Heart left ventricle (tissue), 16 donors: ENCODE measurements around the gene BID. TPM values are rescaled to one million over a fixed set of nuclear protein-coding genes. Genes with fewer than 3 reads are reported as not detected.

Source experiments
- ATAC-seq, 4 donors: fragments of 200-7000 bp; cut with Tn5 transposase; one replicate each; pipeline ENCODE4 v1.9.1; 2020 to 2022; ENCODE audit warnings: moderate library complexity in 4 of 4, mild to moderate bottlenecking in 3 of 4, moderate number of reproducible peaks in 1 of 4
- DNase-seq, 5 donors: peaks; one replicate each; pipeline ENCODE4 v3.0.0-alpha.2; 2020
- H3K27ac ChIP-seq, 12 donors: fragments of 200-600 bp; sonication (generic) in 4 of 12; one replicate each; pipeline versions ENCODE4 v1.5.0 to v1.8.0; 2016 to 2022; ENCODE audit warnings: mild to moderate bottlenecking in 2 of 12
- H3K27me3 ChIP-seq, 9 donors: fragments of 200-600 bp; sonication (generic) in 2 of 9; one replicate each; pipeline versions ENCODE4 v1.5.1 to v1.8.0; 2016 to 2022; ENCODE audit warnings: mild to moderate bottlenecking in 3 of 9
- H3K36me3 ChIP-seq, 9 donors: fragments of 200-600 bp; sonication (generic) in 2 of 9; one replicate each; pipeline versions ENCODE4 v1.5.0 to v1.8.0; 2018 to 2022; ENCODE audit warnings: mild to moderate bottlenecking in 2 of 9
- H3K4me1 ChIP-seq, 12 donors: fragments of 200-600 bp; sonication (generic) in 4 of 12; one replicate each; pipeline versions ENCODE4 v1.5.0 to v1.8.0; 2016 to 2022; ENCODE audit warnings: mild to moderate bottlenecking in 3 of 12
- H3K4me3 ChIP-seq, 12 donors: fragments of 200-600 bp; sonication (generic) in 4 of 12; one replicate each; pipeline versions ENCODE4 v1.5.0 to v1.8.0; 2017 to 2022; ENCODE audit warnings: mild to moderate bottlenecking in 9 of 12, moderate library complexity in 4 of 12
- H3K9me3 ChIP-seq, 12 donors: fragments of 200-600 bp; sonication (generic) in 4 of 12; one replicate each; pipeline versions ENCODE4 v1.5.0 to v1.8.0; 2016 to 2022; ENCODE audit warnings: mild to moderate bottlenecking in 1 of 12
- POLR2A ChIP-seq, 2 donors: fragments of 450-650 bp; IDR thresholded peaks; one replicate each; pipeline ENCODE4 v1.6.1; 2017; ENCODE audit warnings: antibody characterized with exemption in 2 of 2, mild to moderate bottlenecking in 2 of 2, moderate library complexity in 2 of 2
- WGBS, 4 donors: extraction: QIAGEN DNeasy Blood & Tissue Kit in 2 of 4; methylation state at CpG; one replicate each; pipeline versions ENCODE4 v1.1.5 to v1.1.7; 2013 to 2018; 5-methylcytosine and 5-hydroxymethylcytosine counted together
- intact Hi-C, 10 donors: fragments of 100-400 bp; cut with DNase I; formaldehyde crosslinking; loops; one replicate each; pipeline versions ENCODE4 v1.11.1 to v1.14.2; 2022
- polyA plus RNA-seq, 2 donors: library from polyadenylated mRNA; stranded (reverse); fragments of 200-250 nt; gene quantifications; one replicate each; pipeline ENCODE4 v1.2.3, GENCODE V29; 2013
- total RNA-seq, 9 donors: library from RNA; depleted of rRNA in 2 of 9; stranded (reverse); fragments of >200 nt in 2 of 9; fragmentation: NEBNext Ultra II Directional in 3 of 9; extraction: Animal tissue kit (Norgen Biotek cat#: 25700) in 3 of 9; gene quantifications; one replicate each; pipeline versions ENCODE4 v1.1.0 to v1.2.4, GENCODE V29; 2016 to 2023
- TF ChIP-seq, protein P1 (sequence below), 12 donors: fragments of 200-600 bp; sonication (generic) in 4 of 12; IDR thresholded peaks; one replicate each; pipeline versions ENCODE4 v1.5.0 to v1.8.0; 2018 to 2022; ENCODE audit warnings: antibody characterized with exemption in 12 of 12, mild to moderate bottlenecking in 5 of 12
- donor health status: ischemic (EF 13 %, LVEDD 7.1; RV severe dilation, severe dysfunction).
- donor health status: healthy with polysubstance abuse.
- donor health status: DM: no; HTN: yes; CAD: no.
- donor health status: DM: no; HTN: no; CAD: no.
- donor health status: ischemic (EF 25% LVEDD 6.9; RV normal size, moderate dysfunction).
- donor health status: ischemic (EF 25% LVEDD 5.7; RV mildly dilated, moderate dysfunction).
- donor health status: healthy.
- donor health status: DM: yes; HTN: yes; CAD: no.
- donor health status: ischemic (EF 35%, LVEDD 5.7; RV mildly dilated, moderate dysfunction).
- donor health status: nonischemic (EF 11% LVEDD 7.7; RV severe dilation, severe dysfunction).
- donor health status: DM: yes; HTN: yes; CAD: no.
- donor health status: PGD.
- donor health status: ischemic (EF 29% LVEDD 5.4; RV normal size, mild dysfunction).
- donor health status: nonischemic (EF 23%, LVEDD 6.1; RV moderate dilation, normal function).

BID gene
- total and polyA plus RNA-seq, 11 donors, result 7.8 to 59.2 (median 20.9) TPM

DNA sequence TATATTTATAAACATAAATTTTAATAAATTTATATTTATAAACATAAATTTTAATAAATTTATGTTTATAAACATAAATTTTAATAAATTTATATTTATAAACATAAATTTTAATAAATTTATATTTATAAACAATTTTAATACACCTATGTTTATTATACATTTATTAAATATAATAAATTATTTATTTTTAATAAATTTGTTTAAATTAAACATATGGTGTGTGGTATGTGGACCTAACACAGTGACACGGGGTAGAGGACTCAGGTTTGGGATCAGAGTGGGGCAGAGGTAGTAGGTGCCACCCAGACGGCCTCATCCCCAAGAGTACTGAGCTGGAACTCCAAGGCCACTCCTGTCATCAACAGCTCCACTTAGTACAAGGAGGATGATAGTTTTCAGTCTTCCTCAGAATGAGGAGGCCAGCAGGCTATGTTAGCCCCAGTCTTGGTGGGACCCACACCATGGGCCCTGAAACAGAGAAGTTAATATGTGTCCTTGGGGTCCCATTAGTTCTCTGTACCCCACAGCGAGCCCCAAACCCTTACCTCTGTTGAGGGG is 46.7 kb upstream of the BID start:
- no peak overlapping the region for H3K4me3 ChIP-seq
- TF ChIP-seq, protein P1, sequence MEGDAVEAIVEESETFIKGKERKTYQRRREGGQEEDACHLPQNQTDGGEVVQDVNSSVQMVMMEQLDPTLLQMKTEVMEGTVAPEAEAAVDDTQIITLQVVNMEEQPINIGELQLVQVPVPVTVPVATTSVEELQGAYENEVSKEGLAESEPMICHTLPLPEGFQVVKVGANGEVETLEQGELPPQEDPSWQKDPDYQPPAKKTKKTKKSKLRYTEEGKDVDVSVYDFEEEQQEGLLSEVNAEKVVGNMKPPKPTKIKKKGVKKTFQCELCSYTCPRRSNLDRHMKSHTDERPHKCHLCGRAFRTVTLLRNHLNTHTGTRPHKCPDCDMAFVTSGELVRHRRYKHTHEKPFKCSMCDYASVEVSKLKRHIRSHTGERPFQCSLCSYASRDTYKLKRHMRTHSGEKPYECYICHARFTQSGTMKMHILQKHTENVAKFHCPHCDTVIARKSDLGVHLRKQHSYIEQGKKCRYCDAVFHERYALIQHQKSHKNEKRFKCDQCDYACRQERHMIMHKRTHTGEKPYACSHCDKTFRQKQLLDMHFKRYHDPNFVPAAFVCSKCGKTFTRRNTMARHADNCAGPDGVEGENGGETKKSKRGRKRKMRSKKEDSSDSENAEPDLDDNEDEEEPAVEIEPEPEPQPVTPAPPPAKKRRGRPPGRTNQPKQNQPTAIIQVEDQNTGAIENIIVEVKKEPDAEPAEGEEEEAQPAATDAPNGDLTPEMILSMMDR (IDR thresholded peaks at IDR 0.05), result no peak
- no peak for TF ChIP-seq POLR2A (IDR thresholded peaks at IDR 0.05)
- H3K27me3 ChIP-seq, result no peaks in the 10 kb centered on the region
- WGBS, 4 donors, result 92 to 94% (median 93%) methylated on average over 3 of the region's 3 CpGs
- no peak overlapping the region for H3K27ac ChIP-seq
- peaks cover 0 to 70% (median 60%) of the 10 kb centered on the region in 9 donors for H3K36me3 ChIP-seq
- no peaks in the 10 kb centered on the region for H3K9me3 ChIP-seq
- DNase-seq (no peak), ATAC-seq (no peak)
- intact Hi-C loops, result no loop called here
- H3K4me1 ChIP-seq, result peaks cover 0 to 11% (median 0%) of the 10 kb centered on the region in 12 donors

DNA sequence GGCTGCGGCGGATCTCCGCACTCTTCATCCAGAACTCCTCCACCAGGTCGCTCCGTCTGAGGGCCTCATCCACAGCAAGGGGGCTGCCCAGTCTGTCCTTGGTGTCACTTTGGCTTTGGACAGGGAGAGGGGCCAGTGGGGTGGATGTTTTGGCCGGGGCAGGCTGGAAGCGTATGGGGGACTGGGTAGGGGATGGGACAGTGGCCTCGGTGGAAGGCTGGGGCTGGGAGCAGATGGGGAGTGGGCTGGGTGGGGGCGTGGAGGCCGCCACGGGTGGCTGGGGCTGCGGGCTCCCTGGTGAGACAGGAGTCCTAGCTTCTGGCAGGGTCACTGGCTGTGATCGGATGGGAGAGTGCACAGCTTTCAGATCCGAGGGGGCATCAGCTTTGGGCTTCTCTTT is 44.4 kb upstream of the BID start:
- Histone ChIP-seq H3K4me3 (no peak overlapping the region), H3K4me1 (no peaks in the 10 kb centered on the region), H3K36me3 (peaks cover 0 to 87% (median 75%) of the 10 kb centered on the region in 9 donors), H3K9me3 (no peaks in the 10 kb centered on the region), H3K27me3 (no peaks in the 10 kb centered on the region), H3K27ac (no peak overlapping the region)
- TF ChIP-seq POLR2A (IDR thresholded peaks at IDR 0.05), result no peak
- TF ChIP-seq, protein P1 (IDR thresholded peaks at IDR 0.05), result no peak
- intact Hi-C loops, result no loop called here
- WGBS, 4 donors, result 91 to 95% (median 92%) methylated on average over 14 of the region's 14 CpGs
- ATAC-seq (peak in 1 of 4 donors; percentile 5), DNase-seq (no peak)

DNA sequence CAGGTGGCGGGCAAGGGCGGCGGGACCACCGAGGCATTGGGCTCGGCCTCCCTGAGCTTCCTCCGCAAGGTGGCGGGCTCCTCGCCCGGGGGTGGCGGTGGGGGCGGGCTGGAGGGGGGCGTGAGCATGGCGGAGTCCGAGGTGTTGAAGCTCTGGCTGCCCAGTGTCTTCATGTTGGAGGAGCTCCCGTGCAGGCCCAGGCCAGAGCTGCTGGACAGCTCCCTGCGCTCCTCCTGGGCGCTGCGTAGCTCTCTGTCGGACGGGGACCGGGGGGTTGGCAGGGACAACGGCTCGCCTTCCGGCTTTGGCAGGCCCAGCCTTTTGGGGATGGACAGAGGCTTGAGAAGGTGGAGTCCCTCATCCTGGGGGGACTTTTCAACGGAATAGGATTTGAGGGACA is 43.9 kb upstream of the BID start:
- Histone ChIP-seq H3K4me3 (no peak overlapping the region), H3K27ac (no peak overlapping the region), H3K9me3 (no peaks in the 10 kb centered on the region), H3K27me3 (no peaks in the 10 kb centered on the region), H3K4me1 (no peaks in the 10 kb centered on the region), H3K36me3 (peaks cover 0 to 89% (median 79%) of the 10 kb centered on the region in 9 donors)
- peak in 2 of 4 donors; percentile 7 to 32 for ATAC-seq
- no peak for DNase-seq
- WGBS, 4 donors, result 71 to 92% (median 86%) methylated on average over 15 to 25 of the region's 25 CpGs
- no peak for TF ChIP-seq POLR2A (IDR thresholded peaks at IDR 0.05)
- TF ChIP-seq, protein P1 (IDR thresholded peaks at IDR 0.05), result no peak
- intact Hi-C loops, result no loop called here

DNA sequence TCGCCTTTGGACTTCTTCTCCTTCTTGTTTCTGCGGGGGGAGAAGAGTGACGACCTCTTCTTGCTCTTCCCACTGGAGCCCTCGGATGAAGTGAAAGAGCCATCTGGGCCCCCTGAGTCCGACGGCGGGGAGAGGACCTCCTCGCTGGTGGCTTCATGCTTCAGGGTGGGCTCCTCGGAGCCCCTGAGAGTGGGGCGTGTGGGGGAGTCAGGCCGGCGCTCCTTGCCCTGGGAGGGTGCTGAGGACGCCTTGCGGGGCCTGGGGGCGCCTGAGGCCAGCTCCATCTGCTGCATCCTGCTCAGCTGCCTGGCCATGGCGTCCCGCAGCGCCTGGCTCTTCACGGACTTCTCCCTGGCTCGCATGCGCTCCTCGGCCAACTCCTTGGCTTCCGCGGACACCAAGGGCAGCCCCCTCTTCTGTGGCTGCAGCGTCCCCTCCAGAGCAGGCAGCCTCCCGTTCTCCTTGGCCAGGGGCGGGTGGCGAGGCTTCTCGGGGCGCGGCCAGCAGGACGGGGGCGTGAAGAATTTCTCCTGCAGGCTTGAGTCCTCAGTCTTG is 43.3 kb upstream of the BID start:
- H3K4me3 ChIP-seq, result no peak overlapping the region
- DNase-seq (no peak), ATAC-seq (no peak)
- 92 to 96% (median 96%) methylated on average over 11 to 33 of the region's 33 CpGs for WGBS, 4 donors
- H3K27ac ChIP-seq, result no peak overlapping the region
- no peaks in the 10 kb centered on the region for H3K9me3 ChIP-seq
- no peaks in the 10 kb centered on the region for H3K27me3 ChIP-seq
- peaks cover 0 to 88% (median 80%) of the 10 kb centered on the region in 9 donors for H3K36me3 ChIP-seq
- TF ChIP-seq POLR2A (IDR thresholded peaks at IDR 0.05), result no peak
- TF ChIP-seq, protein P1 (IDR thresholded peaks at IDR 0.05), result no peak
- H3K4me1 ChIP-seq, result no peaks in the 10 kb centered on the region
- intact Hi-C loops, result no loop called here
